Body of pancreas (tissue), 4 donors: ENCODE results near the gene MTX3.

Experiments
- CTCF ChIP-seq, 7 experiments: fragments of 450-650 bp in 4 of 7; fragments of 200-600 bp in 3 of 7; sonication (generic) in 3 of 7; IDR thresholded peaks; one replicate each; pipeline ENCODE4 v1.5.1; 2016 to 2019; ENCODE audit warnings: antibody characterized with exemption in 7 of 7
- POLR2A ChIP-seq, 3 donors: fragments of 450-650 bp; IDR thresholded peaks; one replicate each; pipeline ENCODE4 v1.6.1; 2016; ENCODE audit warnings: antibody characterized with exemption in 3 of 3, mild to moderate bottlenecking in 2 of 3

- no peak for TF ChIP-seq CTCF (IDR thresholded peaks at IDR 0.05)
- TF ChIP-seq POLR2A (IDR thresholded peaks at IDR 0.05): no peak
Measured at GRCh38 chr5:79931866-79932265, 59.2 kb downstream of the MTX3 start.
